ENCODE results near the gene RPS3A. TPM values are rescaled to one million over a fixed set of nuclear protein-coding genes. Genes with fewer than 3 reads are reported as not detected.
"Not testable (repeated sequence)": the region's sequence is repeated elsewhere in the genome, so short reads cannot be mapped to it uniquely, and the experiment has no call there.

Gene RPS3A
- total RNA-seq, 4 donors from 2014 or later, result 1,844 to 5,619 (median 2,960) TPM

DNA sequence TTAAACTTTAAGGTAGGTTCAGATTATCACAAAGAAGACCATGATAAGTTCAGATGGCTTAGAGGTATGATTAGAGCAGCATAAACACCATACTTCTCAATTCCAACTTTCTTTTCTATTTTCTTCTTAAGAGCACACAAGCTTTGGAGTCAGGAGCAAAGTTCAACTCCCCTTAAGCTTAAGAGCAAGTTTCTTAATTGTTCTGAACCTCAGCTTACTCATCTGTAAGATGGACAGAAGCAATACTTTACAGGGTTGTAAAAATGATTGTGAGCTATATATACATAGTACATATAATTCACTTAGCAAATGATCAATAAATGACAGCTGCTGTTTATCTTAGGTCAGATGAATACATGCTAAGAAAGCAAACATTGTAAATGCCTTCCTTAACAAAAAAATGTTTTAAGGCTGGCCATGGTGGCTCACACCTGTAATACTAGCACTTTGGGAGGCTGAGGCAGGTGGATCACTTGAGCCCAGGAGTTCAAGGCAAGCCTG, 25.0 kb upstream of the RPS3A start:
- no peak for DNase-seq
- no peaks in the 10 kb centered on the region for H3K4me1 ChIP-seq
- H3K27me3 ChIP-seq, result no peaks in the 10 kb centered on the region
- TF ChIP-seq, protein P1, sequence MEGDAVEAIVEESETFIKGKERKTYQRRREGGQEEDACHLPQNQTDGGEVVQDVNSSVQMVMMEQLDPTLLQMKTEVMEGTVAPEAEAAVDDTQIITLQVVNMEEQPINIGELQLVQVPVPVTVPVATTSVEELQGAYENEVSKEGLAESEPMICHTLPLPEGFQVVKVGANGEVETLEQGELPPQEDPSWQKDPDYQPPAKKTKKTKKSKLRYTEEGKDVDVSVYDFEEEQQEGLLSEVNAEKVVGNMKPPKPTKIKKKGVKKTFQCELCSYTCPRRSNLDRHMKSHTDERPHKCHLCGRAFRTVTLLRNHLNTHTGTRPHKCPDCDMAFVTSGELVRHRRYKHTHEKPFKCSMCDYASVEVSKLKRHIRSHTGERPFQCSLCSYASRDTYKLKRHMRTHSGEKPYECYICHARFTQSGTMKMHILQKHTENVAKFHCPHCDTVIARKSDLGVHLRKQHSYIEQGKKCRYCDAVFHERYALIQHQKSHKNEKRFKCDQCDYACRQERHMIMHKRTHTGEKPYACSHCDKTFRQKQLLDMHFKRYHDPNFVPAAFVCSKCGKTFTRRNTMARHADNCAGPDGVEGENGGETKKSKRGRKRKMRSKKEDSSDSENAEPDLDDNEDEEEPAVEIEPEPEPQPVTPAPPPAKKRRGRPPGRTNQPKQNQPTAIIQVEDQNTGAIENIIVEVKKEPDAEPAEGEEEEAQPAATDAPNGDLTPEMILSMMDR (IDR thresholded peaks at IDR 0.05), result no peak
- no peak for TF ChIP-seq POLR2A (IDR thresholded peaks at IDR 0.05)
- no peaks in the 10 kb centered on the region for H3K9me3 ChIP-seq
- no peaks in the 10 kb centered on the region for H3K36me3 ChIP-seq
- H3K27ac ChIP-seq, result no peak overlapping the region
- intact Hi-C loops (cut with DNase I), result no loop called here
- H3K4me3 ChIP-seq, result no peak overlapping the region

DNA sequence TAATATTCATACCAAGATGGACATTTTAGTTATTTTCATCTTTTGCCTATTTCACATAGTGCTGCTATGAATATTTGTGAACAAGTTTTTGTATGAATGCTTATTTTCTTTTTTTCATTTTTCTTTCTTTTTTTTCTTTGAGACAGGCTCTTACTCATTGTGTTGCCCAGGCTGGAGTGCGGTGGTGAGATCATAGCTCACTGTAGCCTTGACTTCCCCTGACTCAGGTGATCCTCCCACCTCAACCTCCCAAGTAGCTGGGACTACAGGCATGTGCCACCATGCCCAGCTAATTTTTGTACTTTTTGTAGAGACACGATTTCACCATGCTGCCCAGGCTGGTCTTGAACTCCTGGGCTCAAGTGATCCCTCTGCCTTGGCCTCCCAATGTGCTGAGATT, 21.4 kb upstream of the RPS3A start:
- H3K4me3 ChIP-seq; intact Hi-C loops (cut with DNase I); H3K27me3 ChIP-seq; H3K36me3 ChIP-seq; DNase-seq; H3K4me1 ChIP-seq; H3K27ac ChIP-seq; H3K9me3 ChIP-seq: not testable (repeated sequence)
- WGBS, 2 donors, result 38 to 62% methylated on average over 2 of the region's 2 CpGs

- intact Hi-C loops (cut with DNase I), result no loop called here
- Histone ChIP-seq H3K4me1 (no peaks in the 10 kb centered on the region), H3K36me3 (no peaks in the 10 kb centered on the region), H3K9me3 (no peaks in the 10 kb centered on the region), H3K27me3 (peaks cover 0 to 4% (median 0%) of the 10 kb centered on the region in 4 donors), H3K4me3 (no peak overlapping the region), H3K27ac (no peak overlapping the region)
- TF ChIP-seq, protein P1 (IDR thresholded peaks at IDR 0.05), result no peak
- no peak for TF ChIP-seq POLR2A (IDR thresholded peaks at IDR 0.05)
- 77 to 78% methylated on average over 8 of the region's 8 CpGs for WGBS, 2 donors
- no peak for DNase-seq
Measured at GRCh38 chr4:151087467-151087866, 12.0 kb upstream of the RPS3A start.

GRCh38 chr4:151091047-151091446, 8.4 kb upstream of the RPS3A start:
- Histone ChIP-seq H3K4me1 (no peaks in the 10 kb centered on the region), H3K27ac (no peak overlapping the region)
- 82 to 85% methylated on average over 2 of the region's 2 CpGs for WGBS, 2 donors

DNA sequence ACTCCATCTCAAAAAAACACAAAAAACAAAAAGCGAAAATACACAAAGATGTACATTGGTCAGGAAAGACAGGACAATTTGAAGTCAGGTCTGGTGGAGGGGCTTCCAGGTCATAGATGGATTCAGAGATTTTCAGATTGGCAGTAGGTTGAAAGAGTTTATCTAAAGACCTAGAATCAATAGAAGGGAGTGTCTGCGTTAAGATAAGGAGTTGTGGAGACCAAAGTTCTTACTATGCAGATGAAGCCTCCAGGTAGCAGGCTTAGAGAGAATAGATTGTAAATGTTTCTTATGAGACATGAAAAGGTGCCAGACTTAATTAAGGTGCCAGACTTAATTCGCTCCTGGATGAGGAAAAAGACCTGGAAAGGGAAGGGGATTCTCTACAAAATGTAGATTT, 6.9 kb upstream of the RPS3A start:
- no peaks in the 10 kb centered on the region for H3K9me3 ChIP-seq
- TF ChIP-seq, protein P1 (IDR thresholded peaks at IDR 0.05), result no peak
- no peak for TF ChIP-seq POLR2A (IDR thresholded peaks at IDR 0.05)
- no peaks in the 10 kb centered on the region for H3K36me3 ChIP-seq
- no peak overlapping the region for H3K27ac ChIP-seq
- intact Hi-C loops (cut with DNase I), result no loop called here
- H3K27me3 ChIP-seq, result peaks cover 0 to 4% (median 0%) of the 10 kb centered on the region in 4 donors
- no peak overlapping the region for H3K4me3 ChIP-seq
- DNase-seq, result no peak
- 72 to 79% methylated on average over 3 of the region's 3 CpGs for WGBS, 2 donors
- H3K4me1 ChIP-seq, result no peaks in the 10 kb centered on the region

More at GRCh38 chr4:151091047-151091446, 8.4 kb upstream of the RPS3A start:
- H3K36me3 ChIP-seq, result no peaks in the 10 kb centered on the region
- peaks cover 0 to 4% (median 0%) of the 10 kb centered on the region in 4 donors for H3K27me3 ChIP-seq
- TF ChIP-seq, protein P1 (IDR thresholded peaks at IDR 0.05), result no peak
- TF ChIP-seq POLR2A (IDR thresholded peaks at IDR 0.05), result no peak
- H3K9me3 ChIP-seq, result no peaks in the 10 kb centered on the region
- intact Hi-C loops (cut with DNase I), result no loop called here
- no peak overlapping the region for H3K4me3 ChIP-seq
- no peak for DNase-seq

GRCh38 chr4:151093203-151093602, 6.2 kb upstream of the RPS3A start:
- Histone ChIP-seq H3K4me1 (no peaks in the 10 kb centered on the region), H3K27me3 (no peaks in the 10 kb centered on the region), H3K4me3 (no peak overlapping the region), H3K36me3 (no peaks in the 10 kb centered on the region), H3K27ac (no peak overlapping the region), H3K9me3 (no peaks in the 10 kb centered on the region)
- 67% methylated on average over 3 of the region's 3 CpGs for WGBS, 2 donors
- TF ChIP-seq POLR2A (IDR thresholded peaks at IDR 0.05), result no peak
- TF ChIP-seq, protein P1 (IDR thresholded peaks at IDR 0.05), result no peak
- intact Hi-C loops (cut with DNase I), result no loop called here
- DNase-seq, result no peak
